NCI-H526 (cell line): Measurements from ENCODE around the gene TMTC4.
"Not testable (repeated sequence)": the region's sequence is repeated elsewhere in the genome, so short reads cannot be mapped to it uniquely, and the experiment has no call there.

Experiments used
- DNase-seq, 2 experiments: peaks; one replicate each; lab custom pipeline; 2025; lab: John Stamatoyannopoulos, UW

TMTC4 gene

DNA sequence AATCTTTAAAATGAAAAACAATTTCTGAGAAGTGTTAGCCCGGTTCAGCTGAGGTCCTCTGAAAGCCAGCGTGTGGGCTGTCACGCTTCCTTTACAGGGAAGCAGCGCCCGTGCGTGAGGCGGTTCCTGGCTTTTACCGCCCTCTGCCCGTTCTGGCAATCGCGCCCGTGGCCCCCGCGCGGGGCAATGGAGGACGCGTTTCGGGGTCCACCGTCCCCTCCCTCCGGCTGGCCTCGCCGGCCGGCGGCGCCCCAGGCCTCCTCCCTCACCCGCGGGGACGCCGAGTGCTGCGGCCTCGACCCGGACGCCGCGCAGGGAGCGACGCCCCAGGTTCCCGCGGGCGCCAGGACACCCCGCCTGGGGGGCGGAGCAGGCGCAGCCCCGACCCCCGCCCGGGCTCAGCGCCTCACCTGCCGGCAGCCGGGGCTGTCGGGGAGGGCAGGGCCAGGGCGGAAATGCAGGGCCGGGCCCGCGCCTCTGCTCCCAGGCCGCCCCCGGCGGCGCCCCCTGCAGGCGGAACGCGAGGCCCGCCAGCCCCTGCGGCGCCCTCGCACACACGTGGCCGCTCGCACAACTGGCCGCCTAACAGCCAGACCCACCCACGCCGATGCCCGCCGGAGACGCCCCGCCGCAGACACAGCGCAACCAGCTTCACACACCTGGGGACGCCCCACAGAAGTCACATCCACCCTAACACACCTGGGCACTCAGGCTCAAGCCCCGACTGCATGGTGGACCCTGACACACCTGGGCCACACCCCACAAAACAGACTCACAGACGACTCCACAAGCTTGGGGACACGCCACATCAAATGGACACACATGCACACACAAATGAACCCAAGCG lies 86.0 kb downstream of the TMTC4 start, which contains the start of gene GGACT:
Gene GGACT (minus strand): TSS at position 459 of the 847 bp plus-strand sequence. CDS start 56,198 bp downstream, outside the sequence.
- peak; percentile 39 to 89 for DNase-seq

DNA sequence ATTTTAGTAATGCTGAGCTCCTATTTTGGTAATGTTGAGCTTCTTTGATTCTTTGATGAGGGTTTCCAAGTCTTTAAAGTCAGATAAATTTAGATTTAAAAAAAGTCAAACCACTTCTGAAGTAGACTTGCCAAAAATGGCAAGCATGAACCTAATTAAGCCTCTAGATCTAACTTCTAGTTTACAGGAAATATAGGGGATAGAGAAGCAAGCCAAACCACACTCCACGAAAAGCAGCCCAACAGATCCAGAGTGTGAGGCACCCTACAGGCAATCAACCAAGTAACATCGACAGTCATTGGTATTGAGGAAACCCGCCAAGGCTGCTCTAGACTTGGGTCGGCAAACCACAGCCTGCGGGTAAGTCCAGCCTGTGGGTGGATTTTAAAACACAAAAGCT lies 89.7 kb downstream of the TMTC4 start:
- no peak for DNase-seq

DNA sequence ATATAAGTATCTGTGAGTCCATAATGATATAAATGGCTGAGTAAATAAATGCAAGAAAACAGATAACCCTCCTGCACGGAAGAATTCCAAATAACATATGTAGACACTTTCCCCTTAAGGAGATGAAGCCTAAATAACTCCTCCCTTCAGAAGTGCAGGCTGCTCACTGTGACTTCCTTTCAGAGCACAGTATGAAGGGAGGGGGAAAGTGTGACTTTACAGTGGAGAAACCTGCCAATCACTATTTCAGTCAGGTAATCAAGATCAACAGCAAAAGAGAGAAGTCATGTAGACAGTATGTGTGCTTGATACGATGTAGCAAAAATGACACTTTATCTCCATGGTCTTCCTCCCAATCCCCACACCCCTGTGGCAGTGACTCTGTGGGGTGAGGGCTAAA lies 93.1 kb downstream of the TMTC4 start:
- DNase-seq: no peak

DNA sequence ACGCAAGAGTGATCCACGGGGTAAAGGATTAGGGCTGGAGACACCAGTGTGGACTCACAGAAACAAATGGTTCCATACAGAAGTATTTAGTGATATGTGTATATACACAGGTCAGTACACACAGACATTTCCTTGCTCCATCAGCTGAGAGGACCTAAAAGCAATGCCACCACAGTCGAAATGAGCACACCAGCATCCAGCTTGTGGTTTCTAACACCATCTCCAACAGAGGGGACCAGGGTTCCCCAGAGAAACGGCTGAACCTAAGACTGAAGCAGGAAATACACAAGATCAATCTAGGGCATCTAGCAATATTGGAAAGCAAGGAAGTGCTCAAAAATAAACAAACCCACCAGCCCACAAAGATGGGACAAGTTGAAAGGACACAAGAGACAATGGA lies 93.6 kb downstream of the TMTC4 start:
- DNase-seq: no peak

DNA sequence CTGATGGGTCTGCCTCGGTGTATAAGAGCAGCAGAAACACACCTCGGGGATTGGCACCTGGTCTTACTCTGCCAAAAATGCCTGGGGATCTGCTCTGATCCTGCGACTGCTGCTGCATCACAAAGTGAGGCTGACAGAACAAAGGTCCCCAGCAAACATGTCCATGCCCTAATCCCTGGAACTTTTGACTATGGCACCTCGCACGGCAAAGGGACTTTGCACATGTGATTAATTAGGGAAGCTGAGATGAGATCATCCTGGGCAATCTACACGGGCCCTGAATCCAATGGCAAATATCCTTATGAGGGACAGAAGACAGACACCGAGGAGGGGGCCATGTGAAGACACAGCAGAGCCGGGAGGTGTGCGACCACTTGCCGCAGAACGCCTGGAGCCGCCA lies 94.5 kb downstream of the TMTC4 start:
- no peak for DNase-seq

DNA sequence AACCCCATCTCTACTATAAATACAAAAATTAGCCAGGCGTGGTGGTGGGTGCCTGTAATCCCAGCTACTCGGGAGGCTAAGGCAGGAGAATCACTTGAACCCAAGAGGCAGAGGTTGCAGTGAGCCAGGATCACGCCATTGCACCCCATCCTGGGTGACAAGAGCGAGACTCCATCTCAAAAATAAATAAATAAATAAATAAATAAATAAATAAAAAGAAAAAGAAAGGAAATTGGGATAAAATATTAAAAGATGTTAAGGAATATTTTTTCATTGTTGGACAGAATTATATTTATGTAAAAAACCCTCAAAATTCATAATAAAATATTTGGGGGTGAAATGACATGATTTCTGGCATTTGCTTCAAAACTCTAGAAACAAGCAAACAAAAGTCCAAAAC lies 97.4 kb downstream of the TMTC4 start:
- DNase-seq: not testable (repeated sequence)

DNA sequence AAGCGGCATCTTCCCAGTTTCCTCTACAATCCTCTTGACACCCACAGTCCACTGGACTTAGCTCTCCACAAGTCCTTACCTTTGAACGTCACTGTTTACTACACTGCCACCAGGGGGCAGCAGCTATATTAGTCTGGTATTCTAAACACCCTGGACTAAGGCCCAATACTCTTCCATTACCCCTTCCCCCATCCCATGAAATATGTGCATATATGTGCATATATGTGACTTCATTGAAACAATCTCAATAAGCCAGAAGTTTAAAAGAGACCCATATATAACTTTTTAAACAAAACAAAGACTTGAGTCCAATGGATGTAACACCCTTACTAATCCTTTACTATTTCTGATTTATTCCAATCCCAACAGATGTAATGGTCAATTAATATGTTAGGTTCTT lies 101.5 kb downstream of the TMTC4 start:
- DNase-seq: peak; percentile 73 to 82

DNA sequence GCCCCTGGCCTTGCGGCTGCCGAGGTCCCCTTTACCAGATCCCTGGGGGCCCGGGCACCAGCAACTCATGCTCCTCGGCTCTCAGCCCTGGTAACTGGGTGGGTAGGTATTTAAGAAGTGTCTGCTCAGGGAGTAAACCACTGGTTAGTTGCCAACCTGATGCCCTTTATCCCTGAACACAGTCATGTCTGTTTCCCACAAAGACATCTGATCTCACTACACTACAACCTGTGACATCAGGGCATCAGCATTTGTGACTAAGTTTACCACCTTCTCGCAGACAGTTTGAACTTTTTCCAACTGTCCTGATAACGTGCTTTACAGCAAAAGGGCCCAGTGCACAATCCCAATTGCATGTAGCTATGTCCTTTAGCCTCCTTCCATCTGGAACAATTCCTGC lies 108.1 kb downstream of the TMTC4 start:
- DNase-seq: no peak

DNA sequence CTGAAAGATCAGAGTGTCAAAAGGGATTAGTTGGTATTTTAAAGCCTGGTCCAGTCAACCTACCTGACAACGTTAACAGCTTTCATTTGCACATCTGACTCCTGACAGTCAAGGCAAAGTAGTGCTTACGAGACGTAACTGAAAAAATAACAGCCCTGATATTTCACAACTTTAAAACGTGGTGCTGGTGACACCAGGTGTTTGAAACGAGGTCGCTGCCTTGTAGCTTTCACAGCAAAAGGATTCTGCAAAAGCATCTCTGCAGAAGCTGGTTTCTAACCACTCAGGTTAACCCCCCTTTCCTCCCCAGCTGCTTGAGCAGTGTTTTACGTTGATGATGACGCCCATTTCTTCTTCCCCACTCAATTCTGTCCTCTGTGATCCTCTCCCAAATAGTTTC lies 109.3 kb downstream of the TMTC4 start:
- no peak for DNase-seq

DNA sequence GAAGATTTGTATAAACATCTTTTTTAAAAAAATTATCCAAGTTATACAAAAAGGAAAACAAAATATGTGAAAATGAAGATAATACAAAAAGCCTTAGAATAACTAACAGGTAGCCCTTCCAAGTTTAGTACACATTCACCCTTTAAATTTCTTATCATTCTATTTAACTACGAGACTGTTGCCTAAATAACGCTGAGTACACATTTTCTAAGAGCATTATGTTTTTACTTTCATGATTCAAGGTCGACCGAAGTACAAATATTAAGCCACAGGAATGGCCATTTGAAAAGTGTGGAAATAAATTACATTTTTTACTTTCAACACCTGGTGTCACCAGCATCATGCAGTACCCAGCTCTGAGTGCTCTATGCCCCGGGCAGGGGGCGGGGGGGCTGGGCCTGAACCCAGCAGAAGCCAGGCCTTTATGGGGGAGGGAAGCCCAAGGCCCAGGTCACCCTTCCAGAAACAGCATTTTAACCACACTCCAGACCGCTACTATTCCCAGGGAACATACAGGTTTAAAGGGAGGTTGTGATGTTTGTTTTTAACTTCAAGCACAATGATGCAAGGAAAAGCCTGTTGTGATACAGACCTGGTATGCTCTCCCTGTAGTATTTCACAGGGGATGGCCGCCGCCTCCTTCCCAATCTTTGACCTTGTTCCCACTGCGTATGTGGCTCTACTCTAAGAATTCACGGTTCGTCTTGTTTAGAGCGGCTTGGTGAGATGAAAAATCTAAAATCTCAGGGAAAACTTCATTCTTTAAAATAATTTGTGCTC lies 110.0 kb downstream of the TMTC4 start:
- no peak for DNase-seq

DNA sequence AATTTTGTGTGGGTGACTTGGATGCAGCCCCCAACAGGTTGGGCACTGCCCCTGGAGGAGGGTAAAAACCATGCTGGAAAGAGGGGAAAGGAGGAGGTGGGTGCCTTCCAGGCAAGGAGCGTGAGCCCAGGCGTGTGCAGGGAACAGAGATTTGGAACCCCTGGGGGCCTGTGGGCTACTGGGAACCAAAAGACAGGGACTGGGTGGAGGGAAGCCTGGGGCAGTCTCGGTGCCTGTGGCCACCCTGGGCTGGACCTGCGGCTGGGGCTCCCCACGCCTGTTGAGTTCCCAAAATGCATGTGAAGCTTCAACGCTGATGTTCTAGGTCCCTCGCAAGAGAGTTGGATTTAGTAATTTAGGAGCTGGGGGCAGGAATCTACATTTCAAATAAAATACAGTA lies 110.8 kb downstream of the TMTC4 start:
- no peak for DNase-seq

DNA sequence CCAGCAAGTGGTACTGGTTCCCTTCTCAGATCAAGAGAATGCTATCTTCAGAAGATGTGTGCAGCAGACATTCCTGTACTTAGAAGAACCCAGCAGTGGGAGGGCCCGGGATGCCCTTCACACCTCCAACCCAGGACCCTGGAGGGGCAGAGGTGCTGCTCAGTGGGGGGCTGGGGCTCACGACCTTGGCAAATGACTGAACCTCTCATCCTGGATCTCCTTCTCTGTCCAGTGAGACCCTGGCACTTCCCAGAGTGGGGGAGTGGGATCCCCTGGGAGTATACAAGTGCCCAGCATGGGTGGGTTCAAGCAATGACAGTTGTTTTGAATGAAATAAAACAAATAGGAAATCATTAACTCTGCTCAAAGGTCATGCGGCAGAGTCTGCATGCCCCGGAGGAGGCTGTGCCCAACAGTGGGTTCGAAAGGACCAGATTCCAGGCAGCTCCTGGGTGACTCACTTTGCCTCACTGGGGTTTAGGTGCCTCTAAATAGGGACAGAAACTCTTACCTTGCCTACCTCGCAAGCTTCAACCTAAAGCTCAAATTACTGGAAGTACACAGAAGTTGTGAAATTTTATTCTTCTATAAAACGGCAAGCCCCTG lies 112.9 kb downstream of the TMTC4 start:
- DNase-seq: no peak

DNA sequence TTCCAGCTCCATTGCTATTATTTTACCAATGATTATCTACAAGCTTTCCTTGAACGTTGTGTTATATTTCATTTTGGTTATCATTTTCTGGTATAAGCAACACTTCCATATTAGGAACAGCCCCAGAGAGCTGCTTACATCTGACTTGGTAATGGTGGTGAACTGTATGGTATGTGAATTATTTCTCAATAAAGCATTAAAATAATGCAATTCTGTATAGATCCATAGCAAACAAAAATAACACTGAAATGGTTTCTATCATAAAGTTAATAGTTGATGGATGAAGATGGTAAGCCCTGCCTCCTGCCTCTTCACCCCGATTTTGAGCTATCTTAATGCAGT lies 113.5 kb downstream of the TMTC4 start:
- no peak for DNase-seq

DNA sequence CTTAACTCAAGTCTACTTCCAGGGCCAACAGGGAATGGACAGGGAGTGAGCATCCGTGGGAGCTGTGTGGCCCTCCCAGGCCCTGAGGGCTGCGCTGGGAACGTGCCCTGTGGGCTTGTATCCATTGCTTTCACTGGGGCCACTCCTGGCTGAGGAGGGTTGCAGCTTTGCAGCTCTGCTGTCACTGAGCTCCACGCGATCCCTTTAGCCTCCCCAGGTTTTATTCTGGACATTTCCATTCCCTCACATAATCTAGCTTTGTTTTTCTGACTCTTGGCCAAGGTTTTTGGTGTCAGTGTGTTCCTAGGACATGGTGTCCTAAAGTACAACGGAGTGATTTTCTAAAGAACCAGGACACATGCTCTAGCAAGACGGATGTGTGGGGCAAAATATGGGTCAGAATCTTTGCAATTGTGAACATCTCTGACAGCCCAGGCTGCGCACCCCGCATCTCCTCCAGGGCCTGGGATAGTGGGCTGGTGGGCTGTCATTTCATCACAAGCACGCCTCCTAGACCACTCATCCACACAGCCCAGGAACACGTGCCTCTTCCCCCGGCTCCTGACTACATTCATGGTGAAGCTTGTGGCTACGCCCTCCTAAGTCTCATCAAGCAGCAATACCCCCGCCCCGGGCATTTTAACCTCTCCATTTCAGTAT lies 114.0 kb downstream of the TMTC4 start:
- DNase-seq: no peak

DNA sequence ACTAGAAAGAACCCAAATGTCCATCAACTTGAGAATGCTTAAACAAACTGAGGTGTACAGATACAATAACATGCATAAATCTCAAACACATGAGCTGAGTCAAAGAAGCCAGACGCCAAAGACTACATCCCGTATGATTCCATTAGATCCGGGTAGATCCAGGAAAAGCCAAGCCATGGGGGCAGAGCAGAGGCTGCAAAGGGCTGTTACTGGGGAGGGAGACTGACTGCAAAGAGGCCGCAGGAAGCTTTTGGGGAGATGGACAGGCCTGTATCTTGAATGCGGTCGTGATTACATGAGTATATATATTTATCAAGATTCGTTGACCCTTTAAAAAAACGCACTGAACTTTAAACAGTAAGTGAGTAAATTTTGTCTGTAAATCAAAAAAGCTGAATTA lies 114.7 kb downstream of the TMTC4 start:
- DNase-seq: no peak
